ENCODE data around the gene REV1.
"Not testable (repeated sequence)": the region's sequence is repeated elsewhere in the genome, so short reads cannot be mapped to it uniquely, and the experiment has no call there.

Gene REV1

DNA sequence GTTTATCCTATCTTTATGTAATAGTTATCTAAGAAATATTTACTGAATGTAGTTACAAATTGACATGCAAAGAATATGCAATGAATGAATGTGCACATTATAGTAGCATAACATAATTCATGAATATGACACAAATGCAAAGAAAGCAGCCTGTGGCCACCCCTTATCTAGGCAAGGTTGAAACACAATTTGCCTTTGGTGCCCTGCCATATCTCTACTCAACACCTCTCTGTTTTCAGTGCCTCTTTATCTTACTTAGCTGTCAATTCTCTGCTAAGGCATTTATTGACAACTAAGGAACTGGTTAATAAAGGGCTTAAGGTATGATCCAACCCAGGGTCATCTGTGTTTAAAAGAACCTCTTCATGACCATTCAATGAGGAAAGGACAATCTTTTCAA is 18.9 kb downstream of the REV1 start:
- peaks cover 71% of the 10 kb centered on the region; the same call in 1 of the 2 replicates for H4K20me1 ChIP-seq (ENCODE audit: insufficient read depth, low read length)
- H3K4me3 ChIP-seq (ENCODE audit: low read depth in 1 of 2, low read length in 2 of 2) = no peak overlapping the region
- H3K27ac ChIP-seq (ENCODE audit: low read length) = no peak overlapping the region
- TF ChIP-seq CTCF (IDR thresholded peaks at IDR 0.05; ENCODE audit: borderline replicate concordance, extremely low read depth, low read length, poor library complexity, severe bottlenecking) = no peak
- TF ChIP-seq EZH2 (IDR thresholded peaks at IDR 0.05; ENCODE audit: borderline replicate concordance, low read depth, low read length, severe bottlenecking) = no peak
- H3K79me2 ChIP-seq (ENCODE audit: insufficient read depth, low read length) = peaks cover 98% of the 10 kb centered on the region
- no peaks in the 10 kb centered on the region for H3K4me1 ChIP-seq (ENCODE audit: insufficient read depth, low read length)
- ATAC-seq (ENCODE audit: insufficient read depth, low read depth) = no peak
- DNase-seq = no peak
- H2AFZ ChIP-seq (ENCODE audit: low read depth, low read length) = no peak overlapping the region
- H3K27me3 ChIP-seq (ENCODE audit: insufficient read depth, low read length, poor library complexity) = no peaks in the 10 kb centered on the region
- no peak overlapping the region for H3K9ac ChIP-seq (ENCODE audit: low read depth, low read length)
- no peaks in the 10 kb centered on the region; the same call in 1 of the 2 replicates for H3K36me3 ChIP-seq (ENCODE audit: insufficient read depth, low read length)
- H3K9me3 ChIP-seq (ENCODE audit: insufficient read depth, low read length, severe bottlenecking) = no peaks in the 10 kb centered on the region
- H3K4me2 ChIP-seq (ENCODE audit: insufficient read depth, low read length) = no peak overlapping the region

GRCh38 chr2:99470459-99470858 is 19.4 kb downstream of the REV1 start:
- not testable (repeated sequence) for H3K27me3 ChIP-seq (ENCODE audit: insufficient read depth, low read length, poor library complexity); H2AFZ ChIP-seq (ENCODE audit: low read depth, low read length); H3K9ac ChIP-seq (ENCODE audit: low read depth, low read length); H3K9me3 ChIP-seq (ENCODE audit: insufficient read depth, low read length, severe bottlenecking); H3K27ac ChIP-seq (ENCODE audit: low read length); DNase-seq; H3K4me2 ChIP-seq (ENCODE audit: insufficient read depth, low read length); H3K4me1 ChIP-seq (ENCODE audit: insufficient read depth, low read length); ATAC-seq (ENCODE audit: insufficient read depth, low read depth); H3K4me3 ChIP-seq (ENCODE audit: low read depth in 1 of 2, low read length in 2 of 2); H3K36me3 ChIP-seq (ENCODE audit: insufficient read depth, low read length)
- Histone ChIP-seq H3K79me2 (ENCODE audit: insufficient read depth, low read length) (peaks cover 97% of the 10 kb centered on the region), H4K20me1 (ENCODE audit: insufficient read depth, low read length) (peaks cover 67% of the 10 kb centered on the region; the same call in 1 of the 2 replicates)

DNA sequence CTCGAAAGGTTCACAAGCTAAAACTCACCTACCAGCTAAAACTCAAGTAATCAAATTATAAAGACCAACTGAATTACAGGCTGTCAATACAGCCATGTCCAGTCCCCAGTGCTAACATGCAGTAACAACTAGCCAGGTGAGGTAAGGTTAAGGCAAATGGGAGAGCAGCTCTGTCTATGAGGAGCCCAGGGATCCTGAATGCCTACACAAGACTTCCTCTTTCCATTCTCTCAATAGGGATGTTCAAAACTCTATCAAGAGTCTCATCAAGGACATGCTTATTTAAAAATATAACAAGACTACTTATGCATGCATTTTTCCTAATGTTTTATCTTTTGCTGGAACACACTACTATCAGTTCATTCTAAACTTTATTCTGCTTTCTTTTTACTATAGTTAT is 20.4 kb downstream of the REV1 start:
- Histone ChIP-seq H3K4me2 (ENCODE audit: insufficient read depth, low read length) (no peak overlapping the region), H3K9me3 (ENCODE audit: insufficient read depth, low read length, severe bottlenecking) (no peaks in the 10 kb centered on the region), H3K4me1 (ENCODE audit: insufficient read depth, low read length) (no peaks in the 10 kb centered on the region), H3K36me3 (ENCODE audit: insufficient read depth, low read length) (peaks cover 4% of the 10 kb centered on the region; the same call in 1 of the 2 replicates), H2AFZ (ENCODE audit: low read depth, low read length) (no peak overlapping the region), H3K4me3 (ENCODE audit: low read depth in 1 of 2, low read length in 2 of 2) (no peak overlapping the region), H3K27me3 (ENCODE audit: insufficient read depth, low read length, poor library complexity) (no peaks in the 10 kb centered on the region), H3K27ac (ENCODE audit: low read length) (no peak overlapping the region), H4K20me1 (ENCODE audit: insufficient read depth, low read length) (peaks cover 60% of the 10 kb centered on the region; the same call in 1 of the 2 replicates), H3K9ac (ENCODE audit: low read depth, low read length) (no peak overlapping the region), H3K79me2 (ENCODE audit: insufficient read depth, low read length) (peaks cover 97% of the 10 kb centered on the region)
- no peak for TF ChIP-seq EZH2 (IDR thresholded peaks at IDR 0.05; ENCODE audit: borderline replicate concordance, low read depth, low read length, severe bottlenecking)
- no peak for TF ChIP-seq CTCF (IDR thresholded peaks at IDR 0.05; ENCODE audit: borderline replicate concordance, extremely low read depth, low read length, poor library complexity, severe bottlenecking)
- ATAC-seq (ENCODE audit: insufficient read depth, low read depth) (no peak), DNase-seq (no peak)

GRCh38 chr2:99468155-99468554 is 21.7 kb downstream of the REV1 start:
- TF ChIP-seq CTCF (IDR thresholded peaks at IDR 0.05; ENCODE audit: borderline replicate concordance, extremely low read depth, low read length, poor library complexity, severe bottlenecking) = no peak
- TF ChIP-seq EZH2 (IDR thresholded peaks at IDR 0.05; ENCODE audit: borderline replicate concordance, low read depth, low read length, severe bottlenecking) = no peak
- no peak overlapping the region for H3K4me3 ChIP-seq (ENCODE audit: low read depth in 1 of 2, low read length in 2 of 2)
- H3K27ac ChIP-seq (ENCODE audit: low read length) = no peak overlapping the region
- no peak overlapping the region for H3K4me2 ChIP-seq (ENCODE audit: insufficient read depth, low read length)
- DNase-seq (no peak), ATAC-seq (ENCODE audit: insufficient read depth, low read depth) (no peak)
- peaks cover 93% of the 10 kb centered on the region for H3K79me2 ChIP-seq (ENCODE audit: insufficient read depth, low read length)
- H3K27me3 ChIP-seq (ENCODE audit: insufficient read depth, low read length, poor library complexity) = no peaks in the 10 kb centered on the region
- peaks cover 50% of the 10 kb centered on the region; the same call in 1 of the 2 replicates for H4K20me1 ChIP-seq (ENCODE audit: insufficient read depth, low read length)
- H2AFZ ChIP-seq (ENCODE audit: low read depth, low read length) = no peak overlapping the region
- H3K36me3 ChIP-seq (ENCODE audit: insufficient read depth, low read length) = peaks cover 10% of the 10 kb centered on the region
- no peaks in the 10 kb centered on the region for H3K9me3 ChIP-seq (ENCODE audit: insufficient read depth, low read length, severe bottlenecking)
- no peak overlapping the region for H3K9ac ChIP-seq (ENCODE audit: low read depth, low read length)
- no peaks in the 10 kb centered on the region for H3K4me1 ChIP-seq (ENCODE audit: insufficient read depth, low read length)
